ENCODE results near the gene PHF21A. TPM values are rescaled to one million over a fixed set of nuclear protein-coding genes. Genes with fewer than 3 reads are reported as not detected.

Gene PHF21A
- total RNA-seq, 4 donors from 2014 or later, result 9.8 to 20.2 (median 15.4) TPM

GRCh38 chr11:46049325-46049897 is 71.8 kb downstream of the PHF21A start:
- TF ChIP-seq CTCF (IDR thresholded peaks at IDR 0.05 in 4 of 5, conservative IDR thresholded peaks at IDR 0.05 in 1 of 5) (no peak), POLR2A (IDR thresholded peaks at IDR 0.05) (no peak)
- no peak overlapping the region for H3K4me3 ChIP-seq
- H3K36me3 ChIP-seq, result no peaks in the 10 kb centered on the region
- H3K27me3 ChIP-seq, result no peaks in the 10 kb centered on the region
- intact Hi-C loops (cut with DNase I; ENCODE audit: low total_unique reads), result no loop called here
- ATAC-seq (no peak), DNase-seq (no peak)
- H3K9me3 ChIP-seq, result no peaks in the 10 kb centered on the region
- H3K4me1 ChIP-seq, result peaks cover 23 to 26% of the 10 kb centered on the region in 2 donors
- H3K27ac ChIP-seq, result no peak overlapping the region
- in situ Hi-C loops (cut with MboI; ENCODE audit: low sequenced_read_pairs in 4 of 4), result no loop called here

- Histone ChIP-seq H3K9me3 (no peaks in the 10 kb centered on the region), H3K36me3 (no peaks in the 10 kb centered on the region), H3K27me3 (no peaks in the 10 kb centered on the region), H3K4me3 (no peak overlapping the region), H3K27ac (no peak overlapping the region), H3K4me1 (peaks cover 23 to 26% of the 10 kb centered on the region in 2 donors)
- DNase-seq (no peak), ATAC-seq (no peak)
- in situ Hi-C loops (cut with MboI; ENCODE audit: low sequenced_read_pairs in 4 of 4) (no loop called here), intact Hi-C loops (cut with DNase I; ENCODE audit: low total_unique reads) (no loop called here)
- no peak for TF ChIP-seq CTCF (IDR thresholded peaks at IDR 0.05 in 4 of 5, conservative IDR thresholded peaks at IDR 0.05 in 1 of 5)
- TF ChIP-seq POLR2A (IDR thresholded peaks at IDR 0.05), result no peak
These were observed 73.1 kb downstream of the PHF21A start for GRCh38 chr11:46048198-46048597.

- intact Hi-C loops (cut with DNase I; ENCODE audit: low total_unique reads) (no loop called here), in situ Hi-C loops (cut with MboI; ENCODE audit: low sequenced_read_pairs in 4 of 4) (no loop called here)
- Histone ChIP-seq H3K27me3 (no peaks in the 10 kb centered on the region), H3K27ac (no peak overlapping the region), H3K4me1 (peaks cover 23 to 26% of the 10 kb centered on the region in 2 donors), H3K9me3 (no peaks in the 10 kb centered on the region), H3K4me3 (no peak overlapping the region), H3K36me3 (no peaks in the 10 kb centered on the region)
- DNase-seq, result no peak
- ATAC-seq, result no peak
- TF ChIP-seq POLR2A (IDR thresholded peaks at IDR 0.05), result no peak
- TF ChIP-seq CTCF (IDR thresholded peaks at IDR 0.05 in 4 of 5, conservative IDR thresholded peaks at IDR 0.05 in 1 of 5), result no peak
These were observed 73.7 kb downstream of the PHF21A start for GRCh38 chr11:46047520-46047919.

GRCh38 chr11:46045811-46046210 is 75.4 kb downstream of the PHF21A start:
- intact Hi-C loops (cut with DNase I; ENCODE audit: low total_unique reads), result no loop called here

More at GRCh38 chr11:46045811-46046210, 75.4 kb downstream of the PHF21A start:
- DNase-seq, result no peak
- in situ Hi-C loops (cut with MboI; ENCODE audit: low sequenced_read_pairs in 4 of 4), result no loop called here
- Histone ChIP-seq H3K9me3 (no peaks in the 10 kb centered on the region), H3K36me3 (no peaks in the 10 kb centered on the region), H3K27me3 (no peaks in the 10 kb centered on the region), H3K27ac (no peak overlapping the region), H3K4me1 (peaks cover 13 to 24% of the 10 kb centered on the region in 2 donors), H3K4me3 (no peak overlapping the region)
- TF ChIP-seq CTCF (IDR thresholded peaks at IDR 0.05 in 4 of 5, conservative IDR thresholded peaks at IDR 0.05 in 1 of 5), result no peak
- no peak for TF ChIP-seq POLR2A (IDR thresholded peaks at IDR 0.05)
- no peak for ATAC-seq

All from gastrocnemius medialis (tissue), 4 donors.